ENCODE results near the gene POU2AF1.

POU2AF1 gene

GRCh38 chr11:111331711-111332479 is 47.2 kb downstream of the POU2AF1 start (continued):
- TF ChIP-seq RARB (CRISPR knock-in tag; IDR thresholded peaks at IDR 0.05) (peak; percentile 80; the same call in 1 of the 2 replicates), ARNTL (CRISPR knock-in tag; IDR thresholded peaks at IDR 0.05; ENCODE audit: borderline replicate concordance, low read depth) (peak; percentile 78), GLIS3 (CRISPR knock-in tag; IDR thresholded peaks at IDR 0.05) (peak; percentile 68), ZNF8 (CRISPR knock-in tag; IDR thresholded peaks at IDR 0.05) (peak; percentile 63), ESRRG (CRISPR knock-in tag; IDR thresholded peaks at IDR 0.05) (peak; percentile 98), CSDC2 (CRISPR knock-in tag; IDR thresholded peaks at IDR 0.05) (peak; percentile 67; the same call in 1 of the 2 replicates)

- no peak for ATAC-seq
- TF ChIP-seq ZFP3 (CRISPR knock-in tag; IDR thresholded peaks at IDR 0.05) (no peak), ISL1 (CRISPR knock-in tag; IDR thresholded peaks at IDR 0.05) (no peak), RARB (CRISPR knock-in tag; IDR thresholded peaks at IDR 0.05) (no peak), CREB5 (CRISPR knock-in tag; IDR thresholded peaks at IDR 0.05; ENCODE audit: low read depth) (no peak), ZNF70 (CRISPR knock-in tag; IDR thresholded peaks at IDR 0.05) (no peak), BACH2 (CRISPR knock-in tag; IDR thresholded peaks at IDR 0.05; ENCODE audit: borderline replicate concordance) (no peak), ZNF565 (CRISPR knock-in tag; conservative IDR thresholded peaks at IDR 0.05; ENCODE audit: low read depth) (no peak), TCF4 (CRISPR knock-in tag; IDR thresholded peaks at IDR 0.05; ENCODE audit: borderline replicate concordance) (no peak), GLIS3 (CRISPR knock-in tag; IDR thresholded peaks at IDR 0.05) (no peak), ARNTL (CRISPR knock-in tag; IDR thresholded peaks at IDR 0.05; ENCODE audit: borderline replicate concordance, low read depth) (no peak), TSHZ2 (CRISPR knock-in tag; IDR thresholded peaks at IDR 0.05) (no peak), TOX (CRISPR knock-in tag; IDR thresholded peaks at IDR 0.05; ENCODE audit: borderline replicate concordance) (no peak)
These were observed 48.7 kb downstream of the POU2AF1 start for GRCh38 chr11:111330234-111330893.

GRCh38 chr11:111329306-111330204 is 49.5 kb downstream of the POU2AF1 start:
- TF ChIP-seq ARNTL (CRISPR knock-in tag; IDR thresholded peaks at IDR 0.05; ENCODE audit: borderline replicate concordance, low read depth): no peak
- TF ChIP-seq TCF4 (CRISPR knock-in tag; IDR thresholded peaks at IDR 0.05; ENCODE audit: borderline replicate concordance): no peak
- no peak for TF ChIP-seq TOX (CRISPR knock-in tag; IDR thresholded peaks at IDR 0.05; ENCODE audit: borderline replicate concordance)
- no peak for TF ChIP-seq ZNF8 (CRISPR knock-in tag; IDR thresholded peaks at IDR 0.05)
- no peak for TF ChIP-seq ZC3H10 (CRISPR knock-in tag; IDR thresholded peaks at IDR 0.05)
- TF ChIP-seq ZFP30 (CRISPR knock-in tag; IDR thresholded peaks at IDR 0.05): no peak
- no peak for TF ChIP-seq GLIS3 (CRISPR knock-in tag; IDR thresholded peaks at IDR 0.05)
- TF ChIP-seq BACH2 (CRISPR knock-in tag; IDR thresholded peaks at IDR 0.05; ENCODE audit: borderline replicate concordance): no peak
- TF ChIP-seq ISL1 (CRISPR knock-in tag; IDR thresholded peaks at IDR 0.05): no peak
- no peak for TF ChIP-seq ZNF565 (CRISPR knock-in tag; conservative IDR thresholded peaks at IDR 0.05; ENCODE audit: low read depth)
- no peak for TF ChIP-seq RARB (CRISPR knock-in tag; IDR thresholded peaks at IDR 0.05)
- TF ChIP-seq CSRNP3 (CRISPR knock-in tag; IDR thresholded peaks at IDR 0.05): no peak
- no peak for ATAC-seq

Measured in SK-N-SH treated with all-trans-retinoic acid at 6 μM for 48 hours (cell line).